GM23338 (cell line): ENCODE measurements around the gene SLC25A30.

Experiments used
- CREB1 ChIP-seq: fragments of 250-450 bp; sonication (Bioruptor Pico); IDR thresholded peaks from 2 replicates; pipeline ENCODE4 v1.5.0; 2020; ENCODE audit warnings: low read depth, mild to moderate bottlenecking, moderate library complexity
- EZH2 ChIP-seq: fragments of 200-600 bp; sonication (generic); IDR thresholded peaks from one replicate; pipeline ENCODE4 v1.8.0; 2017; ENCODE audit warnings: antibody characterized with exemption, mild to moderate bottlenecking, low read depth; ENCODE audit not compliant: unreplicated experiment
- EZH2phosphoT487 ChIP-seq: fragments of 200-600 bp; sonication (generic); IDR thresholded peaks from one replicate; pipeline ENCODE4 v1.8.1; 2018; ENCODE audit warnings: antibody characterized with exemption; ENCODE audit not compliant: unreplicated experiment
- JUNB ChIP-seq: IDR thresholded peaks from one replicate; pipeline ENCODE4 v1.6.1; 2016; ENCODE audit warnings: antibody characterized with exemption; ENCODE audit not compliant: unreplicated experiment
- POLR2AphosphoS5 ChIP-seq: IDR thresholded peaks from 2 replicates; pipeline ENCODE4 v1.6.1; 2016; ENCODE audit warnings: antibody characterized with exemption, low read depth
- STAT1 ChIP-seq: IDR thresholded peaks from one replicate; pipeline ENCODE4 v1.6.1; 2016; ENCODE audit warnings: antibody characterized with exemption; ENCODE audit not compliant: unreplicated experiment
- TF ChIP-seq, protein P1 (sequence below), 2 experiments: fragments of 200-600 bp in 1 of 2; sonication (generic) in 1 of 2; conservative IDR thresholded peaks; 2 replicates each; pipeline versions ENCODE4 v1.5.1 to v1.6.1; 2016 to 2017; ENCODE audit warnings: antibody characterized with exemption in 2 of 2, low read depth in 2 of 2, mild to moderate bottlenecking in 2 of 2, moderate library complexity in 1 of 2
- TF ChIP-seq, protein P2 (sequence below): IDR thresholded peaks from one replicate; pipeline ENCODE4 v1.6.1; 2018; ENCODE audit warnings: antibody characterized with exemption; ENCODE audit not compliant: unreplicated experiment
- TF ChIP-seq, protein P3 (sequence below): IDR thresholded peaks from 2 replicates; pipeline ENCODE4 v1.6.1; 2016; ENCODE audit warnings: antibody characterized with exemption
- TF ChIP-seq, protein P4 (sequence below): fragments of 250-450 bp; sonication (Bioruptor Pico); IDR thresholded peaks from 2 replicates; pipeline ENCODE4 v1.5.0; 2020; ENCODE audit warnings: mild to moderate bottlenecking, moderate library complexity

DNA sequence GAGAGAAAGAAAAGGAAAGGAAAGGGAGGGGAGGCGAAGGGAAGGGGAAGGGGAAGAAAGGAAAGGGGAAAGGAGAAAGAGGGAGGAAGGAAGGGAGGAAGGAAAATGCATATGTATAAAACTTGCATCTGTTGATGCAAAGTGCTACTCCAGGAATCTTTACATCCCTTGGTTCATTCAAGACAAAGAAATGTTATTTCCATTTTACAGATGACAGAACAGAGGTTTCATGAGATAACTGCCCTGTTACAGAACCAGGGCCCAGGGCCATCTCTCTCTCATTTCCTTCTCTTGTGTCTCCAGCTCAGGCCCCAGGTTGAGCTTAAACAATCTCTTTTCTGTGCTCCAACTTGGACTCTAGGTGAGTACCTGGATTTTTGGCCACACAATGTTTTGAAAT lies 1.8 kb upstream of the SLC25A30 start:
- TF ChIP-seq, protein P1, sequence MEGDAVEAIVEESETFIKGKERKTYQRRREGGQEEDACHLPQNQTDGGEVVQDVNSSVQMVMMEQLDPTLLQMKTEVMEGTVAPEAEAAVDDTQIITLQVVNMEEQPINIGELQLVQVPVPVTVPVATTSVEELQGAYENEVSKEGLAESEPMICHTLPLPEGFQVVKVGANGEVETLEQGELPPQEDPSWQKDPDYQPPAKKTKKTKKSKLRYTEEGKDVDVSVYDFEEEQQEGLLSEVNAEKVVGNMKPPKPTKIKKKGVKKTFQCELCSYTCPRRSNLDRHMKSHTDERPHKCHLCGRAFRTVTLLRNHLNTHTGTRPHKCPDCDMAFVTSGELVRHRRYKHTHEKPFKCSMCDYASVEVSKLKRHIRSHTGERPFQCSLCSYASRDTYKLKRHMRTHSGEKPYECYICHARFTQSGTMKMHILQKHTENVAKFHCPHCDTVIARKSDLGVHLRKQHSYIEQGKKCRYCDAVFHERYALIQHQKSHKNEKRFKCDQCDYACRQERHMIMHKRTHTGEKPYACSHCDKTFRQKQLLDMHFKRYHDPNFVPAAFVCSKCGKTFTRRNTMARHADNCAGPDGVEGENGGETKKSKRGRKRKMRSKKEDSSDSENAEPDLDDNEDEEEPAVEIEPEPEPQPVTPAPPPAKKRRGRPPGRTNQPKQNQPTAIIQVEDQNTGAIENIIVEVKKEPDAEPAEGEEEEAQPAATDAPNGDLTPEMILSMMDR (conservative IDR thresholded peaks at IDR 0.05; ENCODE audit: low read depth in 2 of 2): no peak
- no peak for TF ChIP-seq POLR2AphosphoS5
- no peak for TF ChIP-seq JUNB
- no peak for TF ChIP-seq EZH2
- TF ChIP-seq EZH2phosphoT487: no peak
- TF ChIP-seq, protein P2, sequence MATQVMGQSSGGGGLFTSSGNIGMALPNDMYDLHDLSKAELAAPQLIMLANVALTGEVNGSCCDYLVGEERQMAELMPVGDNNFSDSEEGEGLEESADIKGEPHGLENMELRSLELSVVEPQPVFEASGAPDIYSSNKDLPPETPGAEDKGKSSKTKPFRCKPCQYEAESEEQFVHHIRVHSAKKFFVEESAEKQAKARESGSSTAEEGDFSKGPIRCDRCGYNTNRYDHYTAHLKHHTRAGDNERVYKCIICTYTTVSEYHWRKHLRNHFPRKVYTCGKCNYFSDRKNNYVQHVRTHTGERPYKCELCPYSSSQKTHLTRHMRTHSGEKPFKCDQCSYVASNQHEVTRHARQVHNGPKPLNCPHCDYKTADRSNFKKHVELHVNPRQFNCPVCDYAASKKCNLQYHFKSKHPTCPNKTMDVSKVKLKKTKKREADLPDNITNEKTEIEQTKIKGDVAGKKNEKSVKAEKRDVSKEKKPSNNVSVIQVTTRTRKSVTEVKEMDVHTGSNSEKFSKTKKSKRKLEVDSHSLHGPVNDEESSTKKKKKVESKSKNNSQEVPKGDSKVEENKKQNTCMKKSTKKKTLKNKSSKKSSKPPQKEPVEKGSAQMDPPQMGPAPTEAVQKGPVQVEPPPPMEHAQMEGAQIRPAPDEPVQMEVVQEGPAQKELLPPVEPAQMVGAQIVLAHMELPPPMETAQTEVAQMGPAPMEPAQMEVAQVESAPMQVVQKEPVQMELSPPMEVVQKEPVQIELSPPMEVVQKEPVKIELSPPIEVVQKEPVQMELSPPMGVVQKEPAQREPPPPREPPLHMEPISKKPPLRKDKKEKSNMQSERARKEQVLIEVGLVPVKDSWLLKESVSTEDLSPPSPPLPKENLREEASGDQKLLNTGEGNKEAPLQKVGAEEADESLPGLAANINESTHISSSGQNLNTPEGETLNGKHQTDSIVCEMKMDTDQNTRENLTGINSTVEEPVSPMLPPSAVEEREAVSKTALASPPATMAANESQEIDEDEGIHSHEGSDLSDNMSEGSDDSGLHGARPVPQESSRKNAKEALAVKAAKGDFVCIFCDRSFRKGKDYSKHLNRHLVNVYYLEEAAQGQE: no peak
- TF ChIP-seq, protein P3, sequence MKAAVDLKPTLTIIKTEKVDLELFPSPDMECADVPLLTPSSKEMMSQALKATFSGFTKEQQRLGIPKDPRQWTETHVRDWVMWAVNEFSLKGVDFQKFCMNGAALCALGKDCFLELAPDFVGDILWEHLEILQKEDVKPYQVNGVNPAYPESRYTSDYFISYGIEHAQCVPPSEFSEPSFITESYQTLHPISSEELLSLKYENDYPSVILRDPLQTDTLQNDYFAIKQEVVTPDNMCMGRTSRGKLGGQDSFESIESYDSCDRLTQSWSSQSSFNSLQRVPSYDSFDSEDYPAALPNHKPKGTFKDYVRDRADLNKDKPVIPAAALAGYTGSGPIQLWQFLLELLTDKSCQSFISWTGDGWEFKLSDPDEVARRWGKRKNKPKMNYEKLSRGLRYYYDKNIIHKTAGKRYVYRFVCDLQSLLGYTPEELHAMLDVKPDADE: no peak
- TF ChIP-seq, protein P4, sequence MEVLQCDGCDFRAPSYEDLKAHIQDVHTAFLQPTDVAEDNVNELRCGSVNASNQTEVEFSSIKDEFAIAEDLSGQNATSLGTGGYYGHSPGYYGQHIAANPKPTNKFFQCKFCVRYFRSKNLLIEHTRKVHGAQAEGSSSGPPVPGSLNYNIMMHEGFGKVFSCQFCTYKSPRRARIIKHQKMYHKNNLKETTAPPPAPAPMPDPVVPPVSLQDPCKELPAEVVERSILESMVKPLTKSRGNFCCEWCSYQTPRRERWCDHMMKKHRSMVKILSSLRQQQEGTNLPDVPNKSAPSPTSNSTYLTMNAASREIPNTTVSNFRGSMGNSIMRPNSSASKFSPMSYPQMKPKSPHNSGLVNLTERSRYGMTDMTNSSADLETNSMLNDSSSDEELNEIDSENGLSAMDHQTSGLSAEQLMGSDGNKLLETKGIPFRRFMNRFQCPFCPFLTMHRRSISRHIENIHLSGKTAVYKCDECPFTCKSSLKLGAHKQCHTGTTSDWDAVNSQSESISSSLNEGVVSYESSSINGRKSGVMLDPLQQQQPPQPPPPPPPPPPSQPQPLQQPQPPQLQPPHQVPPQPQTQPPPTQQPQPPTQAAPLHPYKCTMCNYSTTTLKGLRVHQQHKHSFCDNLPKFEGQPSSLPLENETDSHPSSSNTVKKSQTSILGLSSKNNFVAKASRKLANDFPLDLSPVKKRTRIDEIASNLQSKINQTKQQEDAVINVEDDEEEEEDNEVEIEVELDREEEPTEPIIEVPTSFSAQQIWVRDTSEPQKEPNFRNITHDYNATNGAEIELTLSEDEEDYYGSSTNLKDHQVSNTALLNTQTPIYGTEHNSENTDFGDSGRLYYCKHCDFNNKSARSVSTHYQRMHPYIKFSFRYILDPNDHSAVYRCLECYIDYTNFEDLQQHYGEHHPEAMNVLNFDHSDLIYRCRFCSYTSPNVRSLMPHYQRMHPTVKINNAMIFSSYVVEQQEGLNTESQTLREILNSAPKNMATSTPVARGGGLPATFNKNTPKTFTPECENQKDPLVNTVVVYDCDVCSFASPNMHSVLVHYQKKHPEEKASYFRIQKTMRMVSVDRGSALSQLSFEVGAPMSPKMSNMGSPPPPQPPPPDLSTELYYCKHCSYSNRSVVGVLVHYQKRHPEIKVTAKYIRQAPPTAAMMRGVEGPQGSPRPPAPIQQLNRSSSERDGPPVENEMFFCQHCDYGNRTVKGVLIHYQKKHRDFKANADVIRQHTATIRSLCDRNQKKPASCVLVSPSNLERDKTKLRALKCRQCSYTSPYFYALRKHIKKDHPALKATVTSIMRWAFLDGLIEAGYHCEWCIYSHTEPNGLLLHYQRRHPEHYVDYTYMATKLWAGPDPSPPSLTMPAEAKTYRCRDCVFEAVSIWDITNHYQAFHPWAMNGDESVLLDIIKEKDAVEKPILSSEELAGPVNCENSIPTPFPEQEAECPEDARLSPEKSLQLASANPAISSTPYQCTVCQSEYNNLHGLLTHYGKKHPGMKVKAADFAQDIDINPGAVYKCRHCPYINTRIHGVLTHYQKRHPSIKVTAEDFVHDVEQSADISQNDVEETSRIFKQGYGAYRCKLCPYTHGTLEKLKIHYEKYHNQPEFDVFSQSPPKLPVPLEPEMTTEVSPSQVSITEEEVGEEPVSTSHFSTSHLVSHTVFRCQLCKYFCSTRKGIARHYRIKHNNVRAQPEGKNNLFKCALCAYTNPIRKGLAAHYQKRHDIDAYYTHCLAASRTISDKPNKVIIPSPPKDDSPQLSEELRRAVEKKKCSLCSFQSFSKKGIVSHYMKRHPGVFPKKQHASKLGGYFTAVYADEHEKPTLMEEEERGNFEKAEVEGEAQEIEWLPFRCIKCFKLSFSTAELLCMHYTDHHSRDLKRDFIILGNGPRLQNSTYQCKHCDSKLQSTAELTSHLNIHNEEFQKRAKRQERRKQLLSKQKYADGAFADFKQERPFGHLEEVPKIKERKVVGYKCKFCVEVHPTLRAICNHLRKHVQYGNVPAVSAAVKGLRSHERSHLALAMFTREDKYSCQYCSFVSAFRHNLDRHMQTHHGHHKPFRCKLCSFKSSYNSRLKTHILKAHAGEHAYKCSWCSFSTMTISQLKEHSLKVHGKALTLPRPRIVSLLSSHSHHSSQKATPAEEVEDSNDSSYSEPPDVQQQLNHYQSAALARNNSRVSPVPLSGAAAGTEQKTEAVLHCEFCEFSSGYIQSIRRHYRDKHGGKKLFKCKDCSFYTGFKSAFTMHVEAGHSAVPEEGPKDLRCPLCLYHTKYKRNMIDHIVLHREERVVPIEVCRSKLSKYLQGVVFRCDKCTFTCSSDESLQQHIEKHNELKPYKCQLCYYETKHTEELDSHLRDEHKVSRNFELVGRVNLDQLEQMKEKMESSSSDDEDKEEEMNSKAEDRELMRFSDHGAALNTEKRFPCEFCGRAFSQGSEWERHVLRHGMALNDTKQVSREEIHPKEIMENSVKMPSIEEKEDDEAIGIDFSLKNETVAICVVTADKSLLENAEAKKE (CRISPR knock-in tag): no peak
- no peak for TF ChIP-seq CREB1
- no peak for TF ChIP-seq STAT1
